Measurements from ENCODE around the gene ZNF549. TPM values are rescaled to one million over a fixed set of nuclear protein-coding genes. Genes with fewer than 3 reads are reported as not detected.
A peak's percentile ranks its signal among the peaks of the same experiment; 100 is the strongest.

ZNF549 gene
- total and polyA plus RNA-seq, 10 of the 15 experiments (the other 5 are each of a cell fraction or from before 2014, with no cell fraction given) = 0.73 to 4.0 (median 2.3) TPM

DNA sequence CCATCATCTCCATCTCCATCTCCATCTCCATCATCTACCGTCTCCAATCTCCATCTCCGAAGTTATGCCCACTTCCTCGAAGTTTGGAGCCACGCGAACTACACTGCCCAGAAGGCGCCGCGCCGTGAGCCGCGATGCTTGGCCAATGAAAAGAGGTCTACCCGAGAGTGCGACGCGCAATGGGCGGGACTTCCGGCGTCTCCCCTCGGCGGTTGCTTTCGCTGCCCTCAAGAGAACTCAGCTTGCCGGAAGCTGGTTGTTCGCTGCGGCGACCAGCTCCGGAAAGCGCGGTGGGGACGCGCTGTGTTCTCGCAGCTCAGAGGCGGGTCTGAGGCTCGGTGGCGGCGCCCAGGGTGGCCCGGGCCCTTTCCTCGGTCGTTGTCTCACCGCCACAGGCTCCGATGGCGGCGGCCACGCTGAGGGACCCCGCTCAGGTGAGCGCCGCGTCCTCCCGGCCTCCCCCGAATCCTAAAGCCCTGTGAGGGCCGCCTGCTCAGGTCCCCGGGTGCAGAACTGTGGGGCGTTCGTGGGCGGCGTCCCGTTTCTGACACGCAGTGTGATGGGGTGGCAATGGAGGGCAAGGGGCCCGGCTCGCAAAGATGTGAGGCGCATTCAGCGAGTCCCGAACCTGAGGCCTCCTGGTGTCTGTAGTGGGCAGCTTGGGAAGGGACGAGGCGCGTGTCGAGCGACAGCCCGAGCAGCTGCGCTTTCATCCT, 27.3 kb upstream of the ZNF549 start, which contains the start of gene ZNF773 (continued):
- TF ChIP-seq CBFB (IDR thresholded peaks at IDR 0.05; ENCODE audit: low read depth) (peak; percentile 70; the same call in 1 of the 2 replicates), FOS (IDR thresholded peaks at IDR 0.05; ENCODE audit: borderline replicate concordance, extremely low read depth, insufficient read length) (peak; percentile 11), POLR2A (IDR thresholded peaks at IDR 0.05; ENCODE audit: low read depth, low read length) (peak; percentile 95), SREBF1 (IDR thresholded peaks at IDR 0.05; ENCODE audit: low read length) (peak; percentile 60), HCFC1 (IDR thresholded peaks at IDR 0.05; ENCODE audit: low read length) (peak; percentile 95), MXI1 (IDR thresholded peaks at IDR 0.05; ENCODE audit: low read depth, low read length) (peak; percentile 45), POLR2AphosphoS5 (IDR thresholded peaks at IDR 0.05; ENCODE audit: low read length) (peak; percentile 80), ATF7 (IDR thresholded peaks at IDR 0.05; ENCODE audit: low read depth) (peak; percentile 46; the same call in 1 of the 2 replicates), ZNF207 (IDR thresholded peaks at IDR 0.05; ENCODE audit: borderline replicate concordance) (peak; percentile 86), HDGF (IDR thresholded peaks at IDR 0.05) (0 out of 2 replicates have a peak, but pooled peaks have one; percentile 79), KLF5 (IDR thresholded peaks at IDR 0.05; ENCODE audit: partially characterized antibody) (peak; percentile 89), MYB (IDR thresholded peaks at IDR 0.05; ENCODE audit: borderline replicate concordance, low read depth, low read length) (0 out of 2 replicates have a peak, but pooled peaks have one; percentile 35), LARP7 (IDR thresholded peaks at IDR 0.05) (peak; percentile 43; the same call in 1 of the 2 replicates), RUNX3 (IDR thresholded peaks at IDR 0.05; ENCODE audit: low read length) (peak; percentile 40), YY1 (IDR thresholded peaks at IDR 0.05; ENCODE audit: low read depth, low read length) (peak; percentile 63), PAX5 (IDR thresholded peaks at IDR 0.05; ENCODE audit: borderline replicate concordance, low read depth, low read length) (0 out of 2 replicates have a peak, but pooled peaks have one; percentile 21), BHLHE40 (IDR thresholded peaks at IDR 0.05; ENCODE audit: borderline replicate concordance in 1 of 2, low read depth in 2 of 2, low read length in 1 of 2) (0 out of 4 replicates have a peak, but pooled peaks of 1 of the 2 experiments have one; percentile 18), NBN (IDR thresholded peaks at IDR 0.05) (peak; percentile 83)
- TF ChIP-seq, protein P1, sequence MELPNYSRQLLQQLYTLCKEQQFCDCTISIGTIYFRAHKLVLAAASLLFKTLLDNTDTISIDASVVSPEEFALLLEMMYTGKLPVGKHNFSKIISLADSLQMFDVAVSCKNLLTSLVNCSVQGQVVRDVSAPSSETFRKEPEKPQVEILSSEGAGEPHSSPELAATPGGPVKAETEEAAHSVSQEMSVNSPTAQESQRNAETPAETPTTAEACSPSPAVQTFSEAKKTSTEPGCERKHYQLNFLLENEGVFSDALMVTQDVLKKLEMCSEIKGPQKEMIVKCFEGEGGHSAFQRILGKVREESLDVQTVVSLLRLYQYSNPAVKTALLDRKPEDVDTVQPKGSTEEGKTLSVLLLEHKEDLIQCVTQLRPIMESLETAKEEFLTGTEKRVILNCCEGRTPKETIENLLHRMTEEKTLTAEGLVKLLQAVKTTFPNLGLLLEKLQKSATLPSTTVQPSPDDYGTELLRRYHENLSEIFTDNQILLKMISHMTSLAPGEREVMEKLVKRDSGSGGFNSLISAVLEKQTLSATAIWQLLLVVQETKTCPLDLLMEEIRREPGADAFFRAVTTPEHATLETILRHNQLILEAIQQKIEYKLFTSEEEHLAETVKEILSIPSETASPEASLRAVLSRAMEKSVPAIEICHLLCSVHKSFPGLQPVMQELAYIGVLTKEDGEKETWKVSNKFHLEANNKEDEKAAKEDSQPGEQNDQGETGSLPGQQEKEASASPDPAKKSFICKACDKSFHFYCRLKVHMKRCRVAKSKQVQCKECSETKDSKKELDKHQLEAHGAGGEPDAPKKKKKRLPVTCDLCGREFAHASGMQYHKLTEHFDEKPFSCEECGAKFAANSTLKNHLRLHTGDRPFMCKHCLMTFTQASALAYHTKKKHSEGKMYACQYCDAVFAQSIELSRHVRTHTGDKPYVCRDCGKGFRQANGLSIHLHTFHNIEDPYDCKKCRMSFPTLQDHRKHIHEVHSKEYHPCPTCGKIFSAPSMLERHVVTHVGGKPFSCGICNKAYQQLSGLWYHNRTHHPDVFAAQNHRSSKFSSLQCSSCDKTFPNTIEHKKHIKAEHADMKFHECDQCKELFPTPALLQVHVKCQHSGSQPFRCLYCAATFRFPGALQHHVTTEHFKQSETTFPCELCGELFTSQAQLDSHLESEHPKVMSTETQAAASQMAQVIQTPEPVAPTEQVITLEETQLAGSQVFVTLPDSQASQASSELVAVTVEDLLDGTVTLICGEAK (IDR thresholded peaks at IDR 0.05; ENCODE audit: borderline replicate concordance) = peak; percentile 95
- TF ChIP-seq, protein P2, sequence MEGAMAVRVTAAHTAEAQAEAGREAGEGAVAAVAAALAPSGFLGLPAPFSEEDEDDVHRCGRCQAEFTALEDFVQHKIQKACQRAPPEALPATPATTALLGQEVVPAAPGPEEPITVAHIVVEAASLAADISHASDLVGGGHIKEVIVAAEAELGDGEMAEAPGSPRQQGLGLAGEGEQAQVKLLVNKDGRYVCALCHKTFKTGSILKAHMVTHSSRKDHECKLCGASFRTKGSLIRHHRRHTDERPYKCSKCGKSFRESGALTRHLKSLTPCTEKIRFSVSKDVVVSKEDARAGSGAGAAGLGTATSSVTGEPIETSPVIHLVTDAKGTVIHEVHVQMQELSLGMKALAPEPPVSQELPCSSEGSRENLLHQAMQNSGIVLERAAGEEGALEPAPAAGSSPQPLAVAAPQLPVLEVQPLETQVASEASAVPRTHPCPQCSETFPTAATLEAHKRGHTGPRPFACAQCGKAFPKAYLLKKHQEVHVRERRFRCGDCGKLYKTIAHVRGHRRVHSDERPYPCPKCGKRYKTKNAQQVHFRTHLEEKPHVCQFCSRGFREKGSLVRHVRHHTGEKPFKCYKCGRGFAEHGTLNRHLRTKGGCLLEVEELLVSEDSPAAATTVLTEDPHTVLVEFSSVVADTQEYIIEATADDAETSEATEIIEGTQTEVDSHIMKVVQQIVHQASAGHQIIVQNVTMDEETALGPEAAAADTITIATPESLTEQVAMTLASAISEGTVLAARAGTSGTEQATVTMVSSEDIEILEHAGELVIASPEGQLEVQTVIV (IDR thresholded peaks at IDR 0.05; ENCODE audit: borderline replicate concordance, partially characterized antibody) = peak; percentile 61
- TF ChIP-seq, protein P3, sequence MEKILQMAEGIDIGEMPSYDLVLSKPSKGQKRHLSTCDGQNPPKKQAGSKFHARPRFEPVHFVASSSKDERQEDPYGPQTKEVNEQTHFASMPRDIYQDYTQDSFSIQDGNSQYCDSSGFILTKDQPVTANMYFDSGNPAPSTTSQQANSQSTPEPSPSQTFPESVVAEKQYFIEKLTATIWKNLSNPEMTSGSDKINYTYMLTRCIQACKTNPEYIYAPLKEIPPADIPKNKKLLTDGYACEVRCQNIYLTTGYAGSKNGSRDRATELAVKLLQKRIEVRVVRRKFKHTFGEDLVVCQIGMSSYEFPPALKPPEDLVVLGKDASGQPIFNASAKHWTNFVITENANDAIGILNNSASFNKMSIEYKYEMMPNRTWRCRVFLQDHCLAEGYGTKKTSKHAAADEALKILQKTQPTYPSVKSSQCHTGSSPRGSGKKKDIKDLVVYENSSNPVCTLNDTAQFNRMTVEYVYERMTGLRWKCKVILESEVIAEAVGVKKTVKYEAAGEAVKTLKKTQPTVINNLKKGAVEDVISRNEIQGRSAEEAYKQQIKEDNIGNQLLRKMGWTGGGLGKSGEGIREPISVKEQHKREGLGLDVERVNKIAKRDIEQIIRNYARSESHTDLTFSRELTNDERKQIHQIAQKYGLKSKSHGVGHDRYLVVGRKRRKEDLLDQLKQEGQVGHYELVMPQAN (conservative IDR thresholded peaks at IDR 0.05) = peak; percentile 71; the same call in 1 of the 2 replicates

All from GM12878 (cell line).